ENCODE data around the gene RETREG1.
"Not testable (repeated sequence)": the region's sequence is repeated elsewhere in the genome, so short reads cannot be mapped to it uniquely, and the experiment has no call there.

The RETREG1 gene

DNA sequence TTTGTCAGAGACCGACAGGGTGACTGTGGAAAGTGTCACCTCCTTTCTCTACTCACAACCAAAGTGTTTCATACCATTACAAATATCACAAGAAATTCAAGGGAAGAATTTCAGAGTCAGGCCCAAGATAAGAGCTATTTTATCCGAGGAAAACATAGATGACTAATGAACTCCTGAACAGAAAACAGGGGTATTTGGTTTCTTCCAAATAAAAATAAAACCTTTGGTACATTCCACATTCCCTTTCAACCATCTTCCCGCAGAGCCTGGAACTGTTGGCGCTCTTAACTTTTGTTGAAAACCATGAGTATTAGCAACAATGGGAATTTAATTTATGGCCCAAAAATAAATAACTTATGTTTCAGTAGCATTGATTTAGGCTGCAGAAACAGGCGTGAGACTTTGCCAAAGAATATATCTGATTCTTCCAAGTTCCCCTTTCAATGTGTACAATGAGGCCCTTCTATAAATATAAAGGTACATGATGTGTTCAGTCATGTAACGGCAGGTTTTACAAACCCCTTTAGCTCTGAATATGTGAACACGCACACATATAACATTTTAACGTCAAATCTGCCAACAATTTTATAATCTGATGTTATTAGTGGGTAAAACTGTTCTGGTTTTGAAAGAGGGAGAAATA, 69.5 kb downstream of the RETREG1 start:
- no peak for DNase-seq (ENCODE audit: insufficient read length, low spot score)
- TF ChIP-seq POLR2A (IDR thresholded peaks at IDR 0.05; ENCODE audit: low read depth, low read length) = no peak
- no peak for FAIRE-seq

DNA sequence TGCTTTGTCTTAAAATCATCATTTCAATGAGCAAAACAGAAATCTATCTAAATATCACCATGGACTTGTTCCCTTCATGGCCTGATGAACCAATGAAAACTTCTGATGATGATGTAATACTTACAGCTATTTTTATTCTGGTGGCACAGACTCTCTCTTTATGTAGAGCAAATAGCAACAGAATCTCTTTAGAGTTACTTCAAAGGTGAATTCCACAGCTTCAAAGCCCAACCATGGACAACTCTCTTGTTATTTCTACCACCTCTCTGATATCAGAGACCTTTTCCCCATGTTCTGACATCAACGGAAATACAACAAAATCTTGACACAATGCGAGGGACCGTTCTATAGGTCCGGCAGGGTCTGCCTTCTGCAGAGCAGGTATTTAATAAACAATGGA, 70.1 kb downstream of the RETREG1 start:
- DNase-seq (ENCODE audit: insufficient read length, low spot score) = no peak
- TF ChIP-seq POLR2A (IDR thresholded peaks at IDR 0.05; ENCODE audit: low read depth, low read length) = no peak
- no peak for FAIRE-seq

DNA sequence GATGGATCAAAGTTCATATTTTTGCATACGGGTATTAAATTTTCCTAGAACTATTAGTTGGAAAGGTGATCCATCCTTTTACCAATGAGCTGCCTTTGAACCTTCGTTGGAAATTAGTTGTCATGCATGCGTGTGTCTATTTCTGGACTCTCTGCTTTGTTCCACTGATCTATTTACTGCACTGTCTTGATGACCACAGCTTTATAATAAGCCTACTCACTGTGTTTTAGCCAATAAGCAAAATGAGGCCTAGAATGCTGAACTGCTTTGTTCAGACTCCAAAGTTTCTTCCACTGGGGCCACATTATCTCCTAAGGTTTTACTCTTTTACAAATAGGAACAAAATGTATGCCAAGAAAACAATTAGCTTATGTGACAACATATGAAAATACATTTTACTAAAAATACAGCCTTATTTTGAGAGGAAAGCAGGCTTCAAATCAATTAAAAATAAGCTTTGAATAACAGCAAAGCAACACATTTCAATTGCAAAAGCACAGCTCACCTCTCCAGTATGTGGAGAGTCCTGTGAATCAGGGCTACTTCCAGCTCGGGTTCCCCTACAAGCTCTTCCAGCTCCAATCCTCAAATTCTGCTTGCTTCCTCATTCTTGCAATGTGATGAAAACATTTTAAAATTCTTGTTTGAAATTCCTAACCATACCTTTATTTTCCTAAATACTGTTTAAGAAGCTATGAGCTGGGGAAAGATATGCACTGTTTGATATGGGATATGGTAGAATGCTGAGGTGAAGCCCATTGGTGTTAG, 72.0 kb downstream of the RETREG1 start:
- FAIRE-seq (peak; percentile 53), DNase-seq (ENCODE audit: insufficient read length, low spot score) (no peak)
- TF ChIP-seq POLR2A (IDR thresholded peaks at IDR 0.05; ENCODE audit: low read depth, low read length) = no peak

DNA sequence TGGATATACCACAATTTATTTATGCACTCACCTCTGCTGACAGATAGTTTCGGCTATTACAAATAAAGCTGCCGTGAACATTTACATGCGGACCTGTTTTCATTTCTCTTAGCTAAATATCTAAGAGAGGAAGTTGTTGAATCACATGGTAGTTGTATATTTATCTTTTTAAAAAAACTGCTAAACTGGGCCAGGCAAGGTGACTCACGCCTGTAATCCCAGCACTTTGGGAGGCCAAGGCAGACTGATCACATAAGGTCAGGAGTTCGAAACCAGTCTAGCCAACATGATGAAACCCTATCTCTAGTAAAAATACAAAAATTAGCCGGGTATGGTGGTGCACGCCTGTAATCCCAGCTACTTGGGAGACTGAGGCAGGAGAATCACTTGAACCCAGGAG, 73.6 kb downstream of the RETREG1 start:
- not testable (repeated sequence) for DNase-seq (ENCODE audit: insufficient read length, low spot score); FAIRE-seq

DNA sequence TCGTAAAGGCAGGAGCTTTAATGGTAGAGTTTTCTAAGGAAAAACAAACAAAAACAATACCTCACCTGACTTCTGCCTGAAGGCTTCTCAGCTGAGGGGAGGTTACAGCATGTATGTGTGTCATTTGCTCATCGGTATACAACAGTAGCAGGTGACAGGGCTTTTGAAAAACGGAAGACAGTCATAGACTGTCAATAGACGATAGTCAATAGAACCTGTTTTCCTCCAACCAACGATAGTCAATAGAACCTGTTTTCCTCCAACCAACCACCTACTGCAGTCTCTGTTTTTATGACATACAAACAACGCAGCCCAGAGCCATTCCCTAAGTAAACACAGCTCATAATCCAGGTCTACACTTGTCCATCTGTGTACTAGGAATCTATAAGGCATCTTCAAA, 74.6 kb downstream of the RETREG1 start:
- FAIRE-seq (no peak), DNase-seq (ENCODE audit: insufficient read length, low spot score) (no peak)
- TF ChIP-seq POLR2A (IDR thresholded peaks at IDR 0.05; ENCODE audit: low read depth, low read length) = no peak

DNA sequence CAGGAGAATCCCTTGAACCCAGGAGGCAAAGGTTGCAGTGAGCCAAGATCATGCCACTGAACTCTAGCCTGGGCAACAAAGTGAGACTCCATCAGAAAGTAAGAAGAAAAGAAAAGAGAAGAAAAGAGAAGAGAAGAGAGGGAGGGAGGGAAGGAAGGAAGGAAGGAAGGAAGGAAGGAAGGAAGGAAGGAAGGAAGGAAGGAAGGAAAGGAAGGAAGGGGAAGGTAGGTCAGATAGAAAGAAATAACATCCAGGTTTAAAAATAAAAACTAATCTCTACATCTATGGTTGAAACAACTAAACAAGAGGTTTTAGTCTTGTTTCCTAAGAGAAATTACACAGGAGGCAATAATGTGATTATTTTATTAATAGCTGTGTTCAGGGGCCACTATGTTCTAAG, 75.2 kb downstream of the RETREG1 start:
- not testable (repeated sequence) for FAIRE-seq; DNase-seq (ENCODE audit: insufficient read length, low spot score)

DNA sequence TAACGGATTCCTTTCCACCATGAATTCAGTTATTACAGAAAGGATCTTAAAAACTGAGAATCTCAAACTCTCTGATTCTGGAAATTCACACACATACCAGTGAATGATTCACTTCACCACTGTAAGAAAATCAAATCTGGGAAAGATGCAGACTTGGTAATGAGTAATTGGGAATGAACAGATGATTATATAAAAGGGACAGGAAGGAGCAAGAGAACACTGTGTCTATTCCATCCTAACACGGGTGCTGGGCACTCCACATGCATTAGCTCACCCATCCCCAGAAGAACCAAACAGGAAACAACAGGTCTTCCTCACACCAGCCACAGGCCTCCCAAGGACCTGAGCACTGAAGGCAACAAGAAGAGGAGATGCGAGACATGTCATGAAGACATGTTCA, 76.4 kb downstream of the RETREG1 start:
- FAIRE-seq = peak; percentile 84
- DNase-seq (ENCODE audit: insufficient read length, low spot score) = peak; percentile 63
- no peak for TF ChIP-seq POLR2A (IDR thresholded peaks at IDR 0.05; ENCODE audit: low read depth, low read length)

DNA sequence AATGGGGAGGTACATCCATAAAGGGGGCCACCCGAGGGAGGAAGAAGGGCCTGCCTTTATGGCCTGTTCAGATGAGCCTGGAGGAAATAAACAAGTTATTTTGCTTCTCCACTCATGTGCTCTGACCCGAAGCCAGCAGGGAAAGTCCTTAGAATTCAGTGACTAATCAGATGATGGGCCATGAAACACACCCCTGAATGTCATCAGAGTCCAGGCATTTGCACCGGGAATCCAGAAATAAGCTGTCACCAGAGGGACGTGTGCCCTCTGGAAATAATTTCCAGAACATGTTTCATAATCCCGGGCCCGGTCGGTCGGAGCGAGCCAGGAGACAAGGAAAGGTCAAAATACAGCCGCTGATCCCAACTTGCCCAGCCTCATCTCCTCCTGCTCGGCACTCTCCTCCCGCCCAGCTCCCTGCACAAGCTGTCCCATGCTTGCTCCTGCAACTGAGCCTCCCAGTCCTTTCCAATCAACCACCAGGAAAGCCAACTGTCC, 77.6 kb downstream of the RETREG1 start:
- FAIRE-seq (peak; percentile 91), DNase-seq (ENCODE audit: insufficient read length, low spot score) (peak; percentile 78)
- no peak for TF ChIP-seq POLR2A (IDR thresholded peaks at IDR 0.05; ENCODE audit: low read depth, low read length)

DNA sequence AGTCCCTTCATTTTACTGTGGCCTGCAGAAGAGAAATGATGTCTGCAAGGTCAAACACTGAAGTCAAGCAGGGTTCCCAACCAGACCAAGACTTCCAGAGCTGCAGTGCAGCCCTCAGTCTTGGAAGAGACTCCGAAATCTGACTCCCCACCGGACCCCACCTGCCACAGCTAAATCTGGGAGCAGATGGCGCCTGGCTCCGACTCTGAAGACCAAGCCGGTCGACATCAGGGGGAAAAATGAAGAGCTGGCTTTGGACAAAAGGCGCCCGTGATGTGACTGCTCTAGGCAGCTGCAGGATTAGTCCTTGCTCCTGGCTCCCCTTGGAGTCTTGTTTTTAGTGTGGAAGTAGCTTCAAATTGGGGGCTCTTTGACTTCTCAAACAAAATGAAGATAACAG, 78.8 kb downstream of the RETREG1 start:
- no peak for FAIRE-seq
- no peak for DNase-seq (ENCODE audit: insufficient read length, low spot score)
- TF ChIP-seq POLR2A (IDR thresholded peaks at IDR 0.05; ENCODE audit: low read depth, low read length) = no peak

DNA sequence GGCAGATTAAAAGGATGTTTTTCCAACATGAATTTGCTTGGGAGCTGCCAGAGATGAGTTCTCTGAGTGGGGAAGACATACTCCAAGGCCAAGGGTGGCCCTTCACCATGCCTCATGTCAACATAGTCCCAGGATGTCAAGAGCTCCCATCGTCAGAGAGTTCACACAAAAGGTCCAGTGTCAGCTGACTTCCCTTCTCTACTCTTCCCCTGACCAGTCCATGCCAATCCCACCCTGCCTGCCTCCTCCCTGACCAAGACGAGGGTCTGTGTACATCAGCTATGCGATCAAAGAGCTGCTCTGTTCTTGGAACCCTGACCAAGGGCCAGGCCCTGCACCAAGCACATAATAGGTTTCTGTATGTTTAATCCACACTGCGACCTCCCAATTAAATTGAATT, 80.0 kb downstream of the RETREG1 start:
- FAIRE-seq (no peak), DNase-seq (ENCODE audit: insufficient read length, low spot score) (no peak)
- no peak for TF ChIP-seq POLR2A (IDR thresholded peaks at IDR 0.05; ENCODE audit: low read depth, low read length)

DNA sequence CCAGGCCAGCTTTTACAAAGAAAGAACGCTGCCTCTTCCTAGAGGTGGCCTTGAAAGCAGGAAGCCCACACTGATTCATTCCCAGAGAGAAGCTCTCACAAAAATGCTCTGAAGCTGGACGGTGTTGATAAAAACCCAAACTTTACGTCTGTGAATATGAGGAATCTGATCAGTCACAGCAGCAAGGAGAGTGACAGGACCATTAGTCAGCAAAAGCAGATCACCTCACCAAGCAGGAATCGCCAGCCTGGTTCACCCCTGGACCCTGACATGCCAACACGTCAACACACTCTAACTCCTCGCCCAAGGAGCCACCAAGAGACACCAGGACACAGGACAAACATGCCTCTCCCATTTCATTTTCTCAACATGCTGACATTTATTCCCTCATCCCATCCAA, 80.6 kb downstream of the RETREG1 start:
- peak; percentile 80 for FAIRE-seq
- peak; percentile 48 for DNase-seq (ENCODE audit: insufficient read length, low spot score)
- TF ChIP-seq POLR2A (IDR thresholded peaks at IDR 0.05; ENCODE audit: low read depth, low read length) = no peak

DNA sequence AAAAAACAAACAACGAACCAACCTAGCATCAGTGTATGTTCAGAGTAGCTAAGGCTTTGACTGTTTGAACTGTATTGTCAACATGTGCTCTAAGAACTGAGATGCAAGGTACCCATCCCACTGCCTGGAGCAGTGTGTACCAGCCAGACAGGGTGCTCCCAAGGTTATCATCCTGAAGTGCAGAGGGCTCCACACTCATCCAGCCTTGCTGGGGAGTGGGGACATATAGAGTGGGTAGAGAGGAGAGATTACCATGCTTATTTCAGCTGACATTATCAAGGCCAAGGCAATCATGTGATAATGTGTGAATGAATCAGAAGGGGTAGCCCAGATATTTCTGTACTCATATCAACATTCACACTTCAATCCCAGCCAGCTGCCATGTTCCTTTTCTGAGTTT, 82.5 kb downstream of the RETREG1 start:
- DNase-seq (ENCODE audit: insufficient read length, low spot score) (no peak), FAIRE-seq (no peak)
- TF ChIP-seq POLR2A (IDR thresholded peaks at IDR 0.05; ENCODE audit: low read depth, low read length) = no peak

DNA sequence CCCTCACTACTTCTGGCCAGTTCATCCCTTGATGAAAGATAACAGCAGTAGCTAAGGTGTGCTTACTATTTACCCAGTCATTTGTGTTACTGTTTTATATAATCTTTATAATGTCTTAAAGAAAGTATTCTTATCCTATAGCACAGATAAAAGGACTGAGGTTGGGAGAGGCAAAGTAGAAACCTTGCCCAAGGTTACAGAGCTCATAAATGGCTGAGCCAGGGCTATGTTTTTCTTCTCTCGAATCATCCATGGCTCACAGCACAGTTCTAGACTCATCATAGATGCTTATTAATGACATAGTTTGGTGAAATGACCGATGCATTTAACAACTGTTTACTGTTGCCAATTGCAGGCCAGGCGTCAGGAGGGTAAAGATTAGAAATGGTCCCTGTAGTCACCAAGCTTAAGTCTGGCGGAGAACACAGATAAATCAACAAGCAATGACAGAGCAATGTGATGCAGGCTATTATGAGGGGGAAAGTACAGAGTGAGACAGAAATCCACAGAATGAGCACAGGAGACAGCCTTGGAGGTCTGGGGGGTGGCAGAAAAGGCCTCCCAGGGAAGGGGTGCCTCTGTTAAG, 85.6 kb downstream of the RETREG1 start:
- FAIRE-seq (no peak), DNase-seq (ENCODE audit: insufficient read length, low spot score) (no peak)
- TF ChIP-seq POLR2A (IDR thresholded peaks at IDR 0.05; ENCODE audit: low read depth, low read length) = no peak

DNA sequence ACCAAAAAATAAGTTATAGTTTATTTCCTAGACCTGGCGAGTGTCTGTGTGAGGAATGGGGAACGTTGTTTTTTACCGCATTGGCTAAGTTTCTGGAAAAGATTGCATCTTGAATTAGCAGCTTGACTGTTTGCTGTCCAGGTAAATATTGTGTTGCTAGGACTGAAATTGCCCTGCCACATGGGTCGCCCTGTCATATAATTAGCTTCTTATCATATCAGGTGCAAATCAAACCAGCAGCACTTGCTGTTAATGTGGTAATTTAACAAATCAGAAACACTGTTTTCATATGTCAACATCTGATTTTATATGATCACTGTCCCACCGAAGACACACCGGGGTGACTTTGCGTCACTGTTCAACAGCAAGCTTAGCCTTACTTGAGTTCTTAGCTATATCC, 87.5 kb downstream of the RETREG1 start:
- DNase-seq (ENCODE audit: insufficient read length, low spot score) = no peak
- FAIRE-seq = no peak
- no peak for TF ChIP-seq POLR2A (IDR thresholded peaks at IDR 0.05; ENCODE audit: low read depth, low read length)
